ENCODE results near the gene ANKRA2.

The ANKRA2 gene

DNA sequence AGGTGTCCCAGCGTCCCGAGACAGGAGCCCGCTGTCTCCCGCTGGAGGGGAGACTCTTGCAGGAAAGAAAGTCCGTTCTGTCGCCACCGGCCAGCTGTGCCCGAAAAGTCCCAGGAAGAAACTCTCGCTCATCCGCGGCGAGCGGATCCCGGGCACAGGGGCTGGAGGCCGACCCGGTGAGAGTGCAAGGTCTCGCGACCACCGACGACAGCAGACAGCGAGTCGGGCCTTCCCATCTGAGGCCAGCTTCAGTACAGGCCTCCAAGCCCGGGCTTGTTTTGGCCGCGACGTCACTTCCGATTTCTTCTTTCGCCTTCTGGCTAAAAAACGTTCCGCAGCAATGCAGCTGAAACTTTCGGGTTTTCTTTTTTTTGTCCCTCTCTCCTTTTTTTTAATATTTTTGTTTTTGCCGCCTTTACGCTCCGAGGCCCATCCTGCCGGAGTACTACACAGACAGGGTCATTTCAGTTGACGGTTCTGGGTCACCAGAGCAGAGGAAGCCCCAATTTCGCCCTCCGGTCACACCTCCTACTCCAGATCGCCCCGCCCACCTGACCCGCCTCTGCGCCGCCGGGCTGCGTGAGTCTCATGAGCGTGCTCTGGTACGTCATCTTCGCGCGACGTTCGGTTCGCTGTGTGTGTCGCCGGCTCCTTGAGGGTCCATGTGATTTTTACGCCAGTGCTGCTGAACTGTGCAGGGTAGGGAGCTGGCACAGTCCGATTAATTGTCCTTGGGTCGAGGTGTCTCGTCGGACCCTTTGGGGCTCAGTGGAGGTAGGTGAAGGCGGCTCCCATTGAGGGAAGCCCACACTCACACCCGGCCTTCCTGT lies at the start of gene ANKRA2, which contains the start of gene UTP15:
TSS of gene ANKRA2 (minus strand) at position 501 of the 830 bp plus-strand sequence. CDS start 2,758 bp downstream, outside the sequence.
TSS of gene UTP15 (plus strand) at position 605 of the 830 bp plus-strand sequence. CDS start 1,602 bp downstream, outside the sequence.
- peak; percentile 98 for DNase-seq (ENCODE audit: low read depth)

DNA sequence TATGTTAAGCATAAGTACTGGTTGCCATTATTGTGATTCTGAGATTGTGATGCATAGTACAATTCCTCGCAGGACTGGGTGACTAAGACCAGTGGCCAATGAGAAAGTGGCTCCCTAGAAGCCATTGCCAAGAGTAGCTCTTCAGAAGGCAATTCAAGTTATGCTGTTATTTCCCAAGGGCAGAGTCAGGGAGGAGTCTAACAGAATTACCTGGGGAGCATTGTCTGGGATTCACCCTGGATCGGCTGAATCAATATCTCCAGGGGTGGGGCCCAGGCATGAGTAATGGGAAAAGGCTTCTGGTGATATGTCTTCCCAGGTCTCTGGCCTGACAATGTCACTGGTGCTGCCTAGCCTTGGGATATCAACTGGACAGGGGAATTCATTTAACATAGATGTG lies 49.6 kb upstream of the ANKRA2 start:
- DNase-seq (ENCODE audit: low read depth): no peak

DNA sequence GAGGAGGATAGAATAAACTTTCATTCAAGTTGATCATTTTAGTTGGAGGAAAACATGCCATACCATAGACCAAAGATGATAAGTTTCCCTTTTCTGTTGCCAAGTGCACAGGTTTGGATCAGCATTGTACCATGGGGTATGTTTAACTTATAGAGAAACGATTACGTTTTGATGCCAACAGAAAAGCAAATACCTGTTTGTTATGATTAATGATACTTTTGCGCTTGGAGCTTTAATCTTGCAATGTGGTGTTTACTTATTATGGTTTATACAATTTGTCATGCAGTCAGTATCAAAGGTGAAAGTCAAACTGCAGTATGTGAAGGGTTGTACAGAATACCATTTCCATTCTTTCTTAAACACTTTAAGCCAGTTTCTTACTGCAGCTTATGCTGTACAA lies 47.4 kb upstream of the ANKRA2 start:
- DNase-seq (ENCODE audit: low read depth): no peak

GRCh38 chr5:73607228-73607627 lies 41.8 kb upstream of the ANKRA2 start:
- DNase-seq (ENCODE audit: low read depth): no peak

- no peak for DNase-seq (ENCODE audit: low read depth)
Measured at GRCh38 chr5:73606206-73606753, 40.8 kb upstream of the ANKRA2 start.

DNA sequence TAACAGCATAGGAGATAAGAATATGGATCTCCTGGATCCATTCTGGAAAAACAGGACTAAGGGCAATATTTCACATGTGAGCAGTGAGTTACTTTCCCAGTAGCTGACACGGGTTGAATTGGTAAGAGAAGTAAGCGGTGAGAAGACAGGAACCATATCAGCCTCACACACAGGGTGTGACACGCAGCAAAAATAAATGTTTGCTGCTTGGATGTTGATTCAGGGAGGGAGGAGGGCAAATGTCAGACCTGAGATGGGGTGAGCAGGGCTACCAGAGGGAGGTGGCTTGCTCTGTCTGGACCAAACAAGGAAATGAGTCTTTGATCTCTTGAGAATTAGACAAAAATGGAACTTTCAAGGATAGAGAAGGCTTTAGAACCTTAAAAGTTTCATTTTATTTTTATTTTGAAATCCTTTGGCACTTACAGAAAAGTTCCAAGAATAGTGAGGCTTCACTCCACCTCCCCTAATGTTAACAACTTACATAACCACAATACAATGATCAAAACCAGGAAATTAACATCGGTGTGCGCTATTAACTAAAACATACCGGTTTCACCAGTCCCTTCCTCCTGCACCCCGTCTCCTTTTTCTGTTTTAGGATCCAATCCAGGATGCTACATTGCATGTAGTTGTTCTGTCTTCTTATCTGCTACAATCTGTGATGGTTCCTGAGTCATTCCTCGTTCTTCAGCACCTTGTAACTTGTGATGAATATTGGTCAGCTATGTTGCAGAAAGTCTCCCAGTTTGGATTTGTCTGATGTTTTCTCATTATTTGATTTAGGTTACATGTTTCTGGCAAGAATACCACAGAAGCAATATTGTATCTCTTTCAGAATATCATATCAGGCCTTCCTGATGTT lies 40.0 kb upstream of the ANKRA2 start:
- no peak for DNase-seq (ENCODE audit: low read depth)

GRCh38 chr5:73603998-73604397 lies 38.6 kb upstream of the ANKRA2 start:
- DNase-seq (ENCODE audit: low read depth): no peak

- DNase-seq (ENCODE audit: low read depth): no peak
Measured at GRCh38 chr5:73599380-73599779, 33.9 kb upstream of the ANKRA2 start.

DNA sequence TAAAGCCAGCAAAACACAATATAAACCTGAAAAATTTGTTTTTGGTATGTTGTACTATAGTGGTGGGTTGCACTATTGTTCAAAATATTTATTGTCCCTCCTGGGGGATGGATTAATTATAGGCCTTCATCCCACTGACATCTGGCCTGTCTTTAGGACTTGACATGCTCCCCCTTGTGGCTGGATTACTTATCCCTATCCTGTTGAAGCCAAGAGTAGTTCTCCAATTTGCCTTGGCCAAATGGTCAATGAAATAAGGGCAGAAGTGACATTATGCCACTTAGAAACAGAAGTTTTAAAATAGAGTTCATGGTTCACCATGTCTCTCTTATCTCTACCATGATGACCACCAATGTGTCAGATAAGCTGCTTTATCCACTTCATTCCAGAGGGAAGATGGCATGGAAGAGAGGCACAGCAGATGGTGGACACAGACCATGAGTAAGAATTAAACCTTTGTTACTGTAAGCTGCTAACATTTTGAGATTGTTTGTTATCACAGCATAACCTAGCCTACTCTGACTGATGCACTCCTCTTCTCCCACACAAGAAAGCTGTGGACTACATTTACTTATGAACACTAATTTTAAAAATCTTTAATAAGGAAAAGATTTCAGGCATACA lies 31.4 kb upstream of the ANKRA2 start:
- DNase-seq (ENCODE audit: low read depth): no peak

- DNase-seq (ENCODE audit: low read depth): no peak
Measured at GRCh38 chr5:73592551-73592950, 27.1 kb upstream of the ANKRA2 start.

- DNase-seq (ENCODE audit: low read depth): no peak
Measured at GRCh38 chr5:73591698-73592501, 26.5 kb upstream of the ANKRA2 start.

DNA sequence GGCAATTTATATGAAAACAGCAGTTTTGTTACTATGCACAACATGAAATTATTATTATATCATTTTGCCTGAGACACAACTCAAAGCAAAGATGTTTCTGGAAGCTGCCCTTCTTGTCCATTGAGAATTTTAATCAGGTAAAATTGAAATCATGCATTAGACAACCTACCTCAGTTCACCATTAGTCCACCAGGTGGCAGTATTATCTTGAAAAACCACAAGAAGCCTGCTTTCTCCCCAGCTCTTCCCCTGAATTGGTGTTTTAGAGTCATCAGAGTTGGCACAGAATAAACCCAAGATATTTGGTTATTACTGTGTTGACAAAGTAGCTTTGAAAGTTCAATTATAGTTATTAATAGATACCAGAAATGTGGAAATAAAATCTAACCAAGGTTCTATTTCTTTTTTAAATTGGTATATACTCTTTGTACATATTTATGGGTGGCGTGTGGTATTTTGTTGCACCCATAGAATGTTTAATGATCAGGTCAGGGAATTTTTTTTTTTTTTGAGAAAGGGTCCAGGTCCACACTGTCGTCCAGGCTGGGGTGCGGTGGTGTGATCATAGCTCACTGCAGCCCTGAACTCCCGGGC lies 25.8 kb upstream of the ANKRA2 start:
- DNase-seq (ENCODE audit: low read depth): no peak

GRCh38 chr5:73587923-73588322 lies 22.5 kb upstream of the ANKRA2 start:
- no peak for DNase-seq (ENCODE audit: low read depth)

DNA sequence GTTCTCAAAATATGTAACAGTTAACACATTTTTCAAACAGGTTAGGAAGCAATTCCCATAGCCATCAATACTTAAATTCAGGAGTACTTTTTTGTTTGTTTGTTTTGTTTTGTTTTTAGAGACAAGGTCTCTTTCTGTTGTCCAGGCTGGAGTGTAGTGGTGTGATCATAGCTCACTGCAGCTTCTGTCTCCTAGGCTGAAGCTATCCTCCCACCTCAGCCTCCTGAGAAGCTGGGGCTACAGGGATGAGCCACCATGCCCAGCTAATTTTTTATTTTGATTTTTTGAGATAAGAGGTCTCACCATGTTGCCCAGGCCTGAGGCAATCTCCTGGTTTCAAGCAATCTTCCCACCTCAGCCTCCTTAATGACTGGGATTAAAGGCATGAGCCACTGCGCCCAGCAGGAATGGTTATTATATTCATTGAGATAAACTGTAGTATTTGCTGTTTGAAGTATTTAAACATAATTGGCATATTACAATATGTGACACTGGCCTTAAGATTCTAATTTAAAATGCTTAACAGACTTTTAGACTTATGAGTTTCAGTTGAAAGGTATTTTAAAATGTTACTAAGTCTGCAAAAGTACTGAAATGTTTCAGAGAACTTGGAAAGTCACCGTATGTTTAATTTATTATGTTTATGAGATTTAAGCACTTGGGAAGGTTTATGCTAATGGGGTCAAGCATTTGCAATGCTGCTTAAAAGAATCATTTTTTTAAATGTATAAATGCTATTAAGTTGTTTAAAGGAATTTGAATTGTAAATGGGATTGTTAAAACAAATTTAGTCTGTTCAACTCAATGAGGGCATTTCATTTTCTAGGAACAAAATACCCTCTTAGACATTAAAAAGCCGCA lies 17.1 kb upstream of the ANKRA2 start:
- DNase-seq (ENCODE audit: low read depth): no peak

DNA sequence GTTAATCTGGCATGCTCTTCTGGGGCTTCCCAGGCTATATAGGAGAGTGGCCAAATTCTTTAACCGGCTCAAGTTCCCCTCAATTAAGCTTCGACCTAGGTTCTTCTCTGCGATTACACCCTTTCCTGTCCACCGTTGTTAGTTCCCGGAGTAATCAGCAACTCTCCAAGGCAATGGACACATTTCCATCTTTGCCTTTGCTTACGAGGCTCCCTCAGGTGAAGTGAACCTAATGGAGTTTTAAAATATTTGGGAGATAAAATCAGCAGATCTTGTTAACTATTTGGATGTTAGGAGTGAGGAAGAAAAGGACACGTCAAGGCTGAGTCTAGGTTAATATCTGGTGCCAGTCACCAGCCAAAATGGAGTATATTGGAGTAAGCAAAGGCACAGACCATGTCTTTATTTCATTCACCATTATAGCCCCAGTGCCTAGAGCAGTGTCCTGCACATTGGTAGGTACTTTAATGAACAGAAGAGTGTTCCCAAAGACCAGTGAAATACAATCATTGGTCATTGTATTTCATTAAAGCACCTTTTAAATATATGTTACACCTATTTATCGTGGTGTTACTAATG lies 619 bp upstream of the ANKRA2 start:
- no peak for DNase-seq (ENCODE audit: low read depth)

DNA sequence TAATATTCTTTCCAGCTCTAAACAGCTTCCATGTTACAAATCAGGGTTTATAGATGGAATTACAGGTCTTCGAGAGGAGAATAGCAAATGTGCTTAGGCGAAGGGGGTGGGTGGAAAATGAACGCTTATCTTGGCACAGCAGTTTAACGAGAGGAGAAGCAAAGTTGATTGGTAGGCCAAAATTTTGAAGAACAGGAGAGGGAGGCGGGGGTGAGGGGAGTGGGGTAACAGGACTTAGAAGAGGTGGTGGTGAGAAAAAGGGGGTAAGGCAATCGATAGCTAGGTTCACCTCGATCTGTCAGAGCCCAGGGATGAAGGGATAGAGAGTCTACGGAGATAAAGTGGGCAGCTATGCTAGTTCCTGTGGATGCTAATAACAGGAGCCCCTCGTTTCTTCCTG lies 764 bp downstream of the ANKRA2 start:
- DNase-seq (ENCODE audit: low read depth): no peak

DNA sequence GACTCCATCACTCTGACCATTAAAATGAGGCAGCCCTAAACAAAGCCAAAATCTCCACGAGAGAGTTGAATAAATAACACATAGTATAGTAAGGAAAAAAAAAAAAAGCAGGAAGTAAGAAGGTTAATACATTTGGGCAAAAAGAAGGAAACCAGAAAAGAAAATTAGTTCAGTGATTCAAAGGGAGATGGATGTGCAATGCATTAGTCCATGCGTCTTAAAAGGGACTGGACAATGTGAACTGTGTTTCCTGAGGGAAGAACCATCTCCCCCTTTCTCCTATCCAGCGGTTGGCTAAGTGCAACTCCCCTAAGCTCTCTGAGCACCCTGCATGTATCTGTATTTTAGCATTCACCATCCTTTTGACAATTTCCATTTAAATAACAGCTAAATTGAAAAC lies 1.4 kb downstream of the ANKRA2 start:
- no peak for DNase-seq (ENCODE audit: low read depth)

- no peak for DNase-seq (ENCODE audit: low read depth)
Measured at GRCh38 chr5:73558950-73559349, 6.5 kb downstream of the ANKRA2 start.

DNA sequence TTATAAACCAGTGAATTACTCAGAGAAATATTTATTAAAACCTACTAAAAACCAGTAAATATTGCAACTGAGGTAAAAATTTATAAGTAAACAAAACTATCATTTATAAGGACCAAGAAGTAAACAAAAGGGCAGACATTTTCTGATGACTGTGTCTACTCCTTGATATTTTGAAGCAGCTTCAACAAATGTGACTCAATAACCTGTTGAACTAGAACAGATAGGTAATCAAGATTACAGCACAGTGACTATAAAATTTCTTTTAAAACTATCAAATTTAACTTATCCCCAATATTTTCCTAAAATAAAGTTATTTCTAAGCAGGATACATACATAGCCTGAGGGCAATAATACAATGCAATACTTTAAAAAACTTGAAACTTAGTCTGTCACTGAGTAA lies 12.8 kb downstream of the ANKRA2 start:
- no peak for DNase-seq (ENCODE audit: low read depth)

DNA sequence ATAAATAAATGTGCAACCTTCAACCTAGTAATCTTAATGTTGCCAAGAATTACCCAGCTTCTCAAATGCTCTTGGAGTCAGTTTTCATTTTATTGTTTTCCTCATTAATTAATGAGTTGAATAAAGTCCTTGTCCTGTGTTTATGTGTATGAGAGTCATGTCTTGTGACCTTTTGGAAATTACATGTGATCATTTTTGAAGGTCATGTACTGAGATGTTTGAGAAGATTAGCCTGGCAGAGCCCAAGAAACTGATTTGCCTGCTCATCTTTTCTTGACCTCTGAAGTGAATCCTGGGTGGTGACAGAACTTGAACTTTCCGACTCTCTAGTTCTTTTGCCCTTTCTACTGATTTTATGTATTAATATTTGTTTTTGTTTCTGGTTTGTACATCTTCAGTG lies 15.4 kb downstream of the ANKRA2 start:
- no peak for DNase-seq (ENCODE audit: low read depth)
